HG03159 (cell line): Measurements from ENCODE around the gene KCNT1.
"Not testable (repeated sequence)": the region's sequence is repeated elsewhere in the genome, so short reads cannot be mapped to it uniquely, and the experiment has no call there.

Experiments
- ATAC-seq: cut with Tn5 transposase; IDR thresholded peaks from one replicate; pipeline ENCODE4 v1.9.1; 2021; ENCODE audit warnings: mild to moderate bottlenecking, moderate library complexity; ENCODE audit not compliant: unreplicated experiment

KCNT1 gene

DNA sequence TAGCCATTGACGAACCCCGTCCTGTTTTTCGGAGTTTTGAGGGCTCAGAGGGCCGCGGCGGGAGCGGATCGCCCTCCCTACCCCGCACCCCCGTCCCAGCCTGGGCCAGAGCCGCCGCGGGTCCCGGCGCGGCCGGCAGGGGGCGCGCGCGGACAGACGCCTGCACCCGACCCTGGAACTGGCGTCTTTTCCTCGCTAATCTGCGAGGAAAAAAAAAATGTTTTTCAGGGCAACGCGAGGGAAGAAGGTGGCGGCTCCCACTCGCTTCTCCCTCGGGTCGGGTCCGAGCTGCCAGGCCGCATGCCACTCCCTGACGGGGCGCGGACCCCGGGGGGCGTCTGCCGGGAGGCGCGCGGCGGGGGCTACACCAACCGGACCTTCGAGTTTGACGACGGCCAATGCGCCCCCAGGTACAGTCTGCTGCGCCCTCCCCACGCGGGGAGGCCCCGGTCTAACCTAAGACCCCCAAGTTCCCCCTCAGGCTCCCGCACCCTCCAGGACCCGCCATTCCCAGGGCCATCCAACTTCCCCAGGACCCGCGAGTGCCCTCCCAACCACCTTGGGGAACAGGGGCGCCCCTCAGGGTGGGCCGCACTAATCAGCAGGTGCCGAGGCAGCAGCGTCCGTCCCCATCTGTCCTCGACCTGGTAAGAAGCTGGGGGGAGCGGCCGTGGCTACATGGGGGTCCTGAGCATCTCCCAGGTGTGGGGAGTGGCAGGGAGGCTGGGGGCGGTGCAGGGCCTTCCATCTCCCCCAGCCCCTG, at the start of gene KCNT1:
Gene KCNT1, plus strand, starts transcription at position 227 of the 763 bp plus-strand sequence. Its CDS starts 74 bp downstream, at position 301.
- no peak for ATAC-seq

DNA sequence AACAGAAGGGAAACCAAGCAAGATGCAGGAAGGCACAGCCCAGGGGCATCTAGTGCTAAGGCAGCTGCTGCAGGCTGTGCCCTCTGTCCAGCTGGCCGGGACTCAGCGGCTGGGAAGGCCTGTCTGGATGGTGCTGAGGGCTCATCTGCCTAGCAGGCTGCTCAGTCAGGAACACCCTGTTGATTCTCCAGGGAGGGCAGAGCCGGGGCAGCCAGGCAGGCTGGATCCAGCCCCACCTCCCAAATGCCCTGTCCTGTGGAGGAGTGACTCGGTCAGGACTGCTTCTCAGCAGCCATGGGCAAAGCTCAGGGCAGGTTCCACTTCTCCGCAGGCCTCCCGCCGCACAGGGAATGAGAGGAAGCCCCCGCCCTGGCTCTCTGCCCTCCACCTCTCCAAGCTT, 46.7 kb upstream of the KCNT1 start:
- no peak for ATAC-seq

DNA sequence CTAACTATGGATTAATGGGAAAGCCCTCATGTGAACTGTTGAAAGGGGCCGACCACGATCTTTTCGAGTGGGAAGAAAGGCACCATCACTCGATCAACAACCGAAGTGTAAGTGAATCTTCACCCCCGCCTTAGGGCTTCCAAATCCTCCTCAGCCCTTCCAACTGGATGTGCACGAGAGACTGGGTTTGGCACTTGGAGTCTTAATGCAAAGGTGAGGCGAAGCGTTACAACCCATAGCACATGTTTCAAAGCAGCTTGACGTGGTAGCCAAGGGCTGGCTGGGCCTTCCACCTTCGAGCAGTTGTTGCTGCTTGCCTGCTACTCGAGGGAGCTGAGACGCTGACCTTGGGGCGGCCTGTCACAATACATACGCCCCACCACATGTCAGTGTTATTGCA, 44.6 kb upstream of the KCNT1 start:
- no peak for ATAC-seq

DNA sequence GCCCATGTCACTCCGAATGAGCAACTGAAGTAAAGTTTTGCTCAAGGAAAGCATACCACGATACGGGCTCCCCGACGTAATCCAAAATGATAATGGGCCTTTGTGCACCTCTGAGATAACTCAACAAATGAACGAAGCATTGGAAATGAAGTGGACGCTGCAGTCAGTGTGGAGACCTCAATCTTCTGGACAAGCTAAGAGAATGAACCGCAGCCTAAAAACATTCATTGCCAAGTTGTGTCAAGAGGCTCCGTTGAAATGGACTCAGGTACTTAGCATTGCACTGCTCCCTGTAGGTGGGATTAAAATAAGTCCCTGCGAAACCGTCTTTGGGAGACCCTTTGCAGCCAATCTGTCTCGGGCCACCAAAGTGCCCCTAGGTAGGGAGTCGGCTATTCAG, 42.7 kb upstream of the KCNT1 start:
- no peak for ATAC-seq

DNA sequence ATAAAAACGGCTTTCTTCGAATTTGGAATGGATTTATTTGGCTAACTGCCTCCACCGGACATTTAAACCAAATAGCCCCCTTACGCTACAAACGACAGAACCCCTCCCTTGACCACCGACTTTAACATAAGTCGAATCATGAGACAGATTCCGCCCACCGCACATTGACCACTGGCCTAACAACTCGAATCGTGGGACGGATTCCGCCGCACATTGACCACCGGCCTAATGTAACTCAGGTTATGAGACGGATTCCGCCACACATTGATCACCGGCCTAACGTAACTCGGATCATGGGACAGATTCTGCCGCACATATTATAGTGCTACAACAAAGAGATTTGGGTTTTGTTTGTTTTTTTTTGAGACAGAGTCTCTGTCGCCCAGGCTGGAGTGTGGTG, 41.6 kb upstream of the KCNT1 start:
- no peak for ATAC-seq

DNA sequence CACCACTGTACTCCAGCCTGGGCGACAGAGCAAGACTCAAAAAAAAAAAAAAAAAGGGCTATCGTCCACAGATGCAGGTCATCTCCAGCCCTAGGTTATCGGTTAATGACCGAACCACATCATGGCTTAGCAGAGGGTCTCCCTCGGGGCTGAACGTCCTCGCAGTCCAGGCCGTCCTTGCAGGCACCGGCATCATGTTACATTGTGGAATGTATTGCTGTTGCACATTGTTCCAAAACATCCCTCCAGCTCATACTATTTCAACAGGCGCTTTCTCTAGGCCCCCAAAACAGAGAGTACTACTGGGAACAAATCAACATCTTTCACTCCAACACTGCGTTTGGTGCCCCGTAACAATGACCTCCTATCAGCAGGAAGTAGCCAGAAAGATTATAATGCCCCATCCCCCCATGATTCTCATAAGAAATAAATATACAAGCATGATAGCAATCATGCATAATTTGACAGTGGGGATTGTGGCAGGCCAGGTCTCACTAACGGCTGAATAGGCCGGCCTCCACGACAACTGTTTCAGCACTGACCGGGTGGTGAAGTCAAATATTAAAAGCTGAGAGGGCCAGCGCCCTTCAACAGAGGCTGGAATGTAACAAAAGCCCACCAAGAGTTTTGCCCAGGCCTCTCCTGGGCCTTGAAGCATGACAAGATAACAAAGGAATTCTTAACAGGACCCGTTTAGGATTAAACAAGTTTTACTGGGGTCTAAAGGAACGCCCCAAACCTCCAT, 40.0 kb upstream of the KCNT1 start:
- no peak for ATAC-seq

DNA sequence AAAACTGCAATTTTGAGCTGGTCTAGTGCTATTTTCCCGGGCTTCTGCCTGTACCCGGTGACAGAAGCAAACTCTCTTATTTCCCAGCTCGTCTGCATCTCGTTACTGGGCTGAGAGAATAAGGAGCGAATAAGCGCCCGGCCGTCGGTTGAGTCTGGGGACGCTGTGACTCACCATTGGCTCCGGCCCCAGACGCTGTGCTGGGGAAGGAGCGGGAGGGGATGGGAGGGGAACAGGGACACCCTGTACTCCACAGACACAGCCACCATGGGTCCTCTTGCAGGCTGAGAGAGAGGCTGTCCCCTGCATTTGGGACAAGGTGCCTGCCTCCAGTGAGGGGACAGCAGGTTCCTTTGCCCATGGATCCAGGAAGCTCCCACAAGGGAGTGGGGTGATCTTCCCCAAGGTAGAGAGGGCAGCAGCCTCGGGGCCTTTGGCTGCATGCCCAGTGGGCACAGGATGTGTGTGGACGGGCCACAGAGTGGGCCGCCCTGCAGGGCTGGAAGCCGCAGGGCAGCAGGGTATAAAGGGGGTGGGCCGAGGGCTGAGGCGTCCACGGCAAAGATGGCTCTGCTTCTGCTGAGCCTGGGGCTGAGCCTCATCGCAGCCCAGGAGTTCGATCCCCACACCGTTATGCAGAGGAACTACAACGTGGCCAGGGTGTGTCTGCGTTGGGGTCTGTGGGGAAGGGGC, 39.1 kb upstream of the KCNT1 start, which contains the start of gene LCN9:
Gene LCN9, plus strand, starts transcription at position 552 of the 693 bp plus-strand sequence. Its CDS starts 13 bp downstream, at position 565.
- ATAC-seq, result no peak

DNA sequence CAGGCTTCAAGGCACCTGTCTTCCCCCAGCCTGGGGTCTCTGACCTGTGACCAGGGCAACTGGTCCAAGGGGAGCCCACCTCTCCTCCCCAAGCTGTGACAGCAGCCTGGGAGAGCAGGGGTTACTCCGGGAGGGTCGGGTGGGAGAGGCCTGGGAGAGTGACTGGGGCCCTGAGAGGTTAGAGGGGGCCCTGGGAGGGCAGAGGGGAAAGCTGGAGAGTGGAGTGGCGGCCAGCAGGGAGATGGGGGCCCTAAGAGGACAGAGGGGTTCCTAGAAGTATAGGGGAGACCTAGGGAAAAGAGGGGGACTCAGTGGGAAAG, 38.6 kb upstream of the KCNT1 start:
- ATAC-seq, result no peak

DNA sequence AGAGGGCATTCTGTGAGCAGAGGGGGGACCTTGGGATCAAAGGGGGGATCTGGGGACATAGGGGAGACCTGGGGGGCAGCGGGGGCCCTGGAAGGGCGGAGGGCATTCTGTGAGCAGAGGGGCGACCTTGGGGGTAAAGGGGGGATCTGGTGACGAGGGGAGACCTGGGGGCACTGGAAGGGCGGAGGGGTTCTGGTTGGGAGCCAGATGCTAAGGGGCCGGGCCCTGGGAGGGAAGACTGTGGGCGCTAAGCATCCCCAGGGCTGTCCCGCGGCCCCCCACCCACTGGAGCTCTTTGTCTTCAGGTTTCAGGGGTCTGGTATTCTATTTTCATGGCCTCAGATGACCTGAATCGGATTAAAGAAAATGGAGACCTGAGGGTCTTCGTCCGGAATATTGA, 38.1 kb upstream of the KCNT1 start:
- no peak for ATAC-seq

DNA sequence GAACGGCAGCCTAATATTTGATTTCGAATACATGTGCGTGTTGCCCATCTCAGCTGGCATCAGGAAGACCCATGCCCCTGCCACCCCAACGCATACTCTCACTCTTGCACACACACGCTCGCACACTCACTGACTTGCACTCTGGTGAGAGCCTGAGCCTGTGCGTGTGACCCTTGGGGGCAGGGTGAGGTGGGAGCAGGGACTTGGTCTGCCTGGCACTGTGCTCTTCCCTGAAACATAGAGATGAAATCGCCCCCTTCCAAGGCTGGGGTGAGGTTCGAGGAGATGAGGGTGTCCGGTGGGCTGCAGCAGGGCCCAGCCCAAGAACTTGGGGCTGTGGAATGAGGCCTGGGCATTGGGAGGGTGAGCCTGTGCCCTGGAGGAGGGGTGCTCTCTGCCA, 37.7 kb upstream of the KCNT1 start:
- ATAC-seq, result no peak

DNA sequence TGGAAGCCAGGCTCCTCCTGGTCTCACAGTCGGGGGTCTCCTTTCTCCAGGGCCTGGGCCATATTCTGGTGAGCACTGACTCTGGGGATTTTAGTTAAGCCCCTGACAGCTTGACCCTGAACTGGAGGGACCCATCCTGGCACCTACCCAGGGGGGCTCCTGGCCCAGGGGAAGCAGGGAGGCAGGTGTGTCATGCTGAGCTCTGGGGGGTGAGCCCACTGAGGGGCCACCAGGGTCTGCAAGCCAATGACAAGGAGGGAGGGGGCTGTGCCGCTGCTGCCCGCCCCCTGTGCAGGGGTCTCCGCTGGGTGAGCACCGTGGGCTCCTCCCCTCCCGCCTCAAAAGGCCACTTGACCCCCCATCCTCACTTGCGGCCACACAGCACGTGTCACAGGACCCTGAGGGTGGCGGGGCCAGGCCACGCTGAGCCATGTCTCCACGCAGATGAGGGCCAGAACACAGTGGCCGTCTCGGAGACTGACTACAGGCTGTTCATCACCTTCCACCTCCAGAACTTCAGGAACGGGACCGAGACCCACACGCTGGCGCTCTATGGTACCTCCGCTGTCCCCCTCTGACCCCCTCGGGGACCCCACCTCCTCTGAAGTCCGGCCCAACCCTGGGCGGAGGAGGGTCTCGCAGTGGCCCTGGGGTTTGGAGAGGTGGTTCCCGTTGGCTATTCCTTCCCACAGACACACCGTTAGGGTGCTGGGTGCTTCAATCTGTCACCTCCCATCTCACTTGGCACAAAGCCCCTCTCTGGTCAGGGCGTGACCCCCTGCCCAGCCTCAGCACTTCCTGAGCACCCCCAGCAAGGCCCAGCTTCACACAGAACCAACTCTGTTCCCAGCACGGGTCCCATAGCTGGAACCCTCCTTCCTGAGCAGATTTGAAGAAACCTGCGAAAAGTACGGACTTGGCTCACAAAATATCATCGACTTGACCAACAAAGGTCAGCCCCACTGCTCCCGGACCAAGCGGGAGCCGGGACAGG, 36.9 kb upstream of the KCNT1 start:
- ATAC-seq, result no peak

DNA sequence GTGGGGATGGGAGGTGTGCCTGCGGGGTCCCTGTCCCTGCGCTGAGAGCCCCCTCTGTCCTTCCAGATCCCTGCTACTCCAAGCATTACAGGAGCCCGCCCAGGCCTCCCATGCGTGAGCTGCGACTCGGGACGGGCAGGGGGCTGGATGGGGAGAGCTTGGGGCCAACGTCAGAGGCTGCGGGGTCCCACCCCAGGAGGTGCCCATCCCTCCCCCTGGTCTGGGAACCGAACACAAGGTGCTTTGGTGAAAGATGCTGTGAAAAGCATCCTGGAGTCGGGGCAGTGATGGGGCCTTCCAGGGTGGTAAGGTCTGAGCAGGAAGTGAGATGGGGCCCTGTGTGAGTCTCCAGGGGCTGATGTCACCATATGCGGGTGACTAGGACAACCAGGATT, 36.2 kb upstream of the KCNT1 start:
- no peak for ATAC-seq

DNA sequence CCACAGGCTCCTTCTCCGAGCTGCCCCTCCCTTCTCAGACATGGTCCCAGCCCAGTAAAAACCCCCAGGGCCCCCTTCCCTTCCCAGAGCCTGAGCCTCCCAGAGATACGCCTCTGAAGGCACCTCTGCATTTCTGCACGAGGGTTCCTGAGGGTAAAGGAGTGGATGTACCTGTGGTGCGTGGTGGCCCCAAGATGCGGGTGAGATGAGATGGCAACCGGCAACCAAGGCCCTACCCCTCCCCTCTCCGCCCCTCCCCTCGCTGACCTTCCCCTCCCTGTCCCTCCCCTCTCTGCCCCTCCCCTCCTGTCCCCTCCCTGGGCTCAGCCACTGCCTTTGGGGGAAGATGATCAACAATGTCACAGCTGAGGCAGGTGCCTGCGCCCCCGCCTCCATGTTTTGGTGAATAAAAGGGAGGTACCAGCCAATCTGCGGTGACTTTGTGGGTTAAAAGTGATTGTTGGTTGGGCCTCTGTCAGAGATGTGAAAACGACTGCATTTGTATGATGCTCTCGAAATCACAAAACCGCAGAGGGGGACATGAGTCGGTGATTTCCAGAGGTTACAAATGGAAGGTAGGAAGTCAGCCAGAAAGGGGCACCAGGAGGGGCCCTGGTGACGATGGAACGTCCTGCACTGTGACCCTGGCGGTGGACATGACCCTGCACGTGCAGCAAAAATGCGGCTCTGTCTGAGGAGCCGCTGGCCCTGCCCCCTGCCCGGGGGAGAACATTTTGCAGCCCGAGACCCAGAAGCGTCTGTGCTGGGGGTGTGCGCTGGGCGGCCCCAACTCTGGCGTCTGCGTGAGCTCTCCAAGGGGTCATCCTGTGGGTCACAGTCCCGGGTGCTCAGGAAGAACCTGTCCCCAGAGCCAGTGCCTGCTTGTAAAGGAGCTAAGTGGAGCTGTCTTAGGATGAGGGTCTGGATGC, 35.2 kb upstream of the KCNT1 start:
- ATAC-seq, result no peak

DNA sequence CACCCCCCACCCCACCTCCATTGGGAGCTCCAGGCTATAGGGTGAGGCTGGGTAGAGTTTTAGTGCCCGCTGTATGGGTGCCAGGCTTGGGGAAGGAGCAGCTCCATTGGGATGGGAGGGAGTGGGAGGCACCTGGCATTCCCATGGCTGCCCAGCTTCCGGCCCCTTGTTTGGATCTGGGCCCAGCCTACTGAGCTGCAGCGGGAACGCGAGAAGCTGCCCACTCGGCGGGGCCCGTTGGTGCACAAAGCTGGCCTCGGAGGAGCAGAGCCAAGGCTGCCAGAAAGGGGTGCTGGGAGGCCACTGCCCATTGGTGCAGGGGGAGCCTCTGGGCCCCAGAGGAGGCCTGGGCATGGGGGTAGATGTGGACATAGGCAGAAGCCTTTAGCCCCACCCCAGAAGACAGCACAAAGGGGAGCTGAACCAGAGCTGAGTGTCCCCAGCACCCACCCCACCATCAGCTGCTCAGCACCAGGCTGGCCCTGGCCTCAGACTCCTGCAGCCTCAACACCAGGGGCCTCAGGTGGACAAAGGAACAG, 34.5 kb upstream of the KCNT1 start:
- ATAC-seq, result no peak

DNA sequence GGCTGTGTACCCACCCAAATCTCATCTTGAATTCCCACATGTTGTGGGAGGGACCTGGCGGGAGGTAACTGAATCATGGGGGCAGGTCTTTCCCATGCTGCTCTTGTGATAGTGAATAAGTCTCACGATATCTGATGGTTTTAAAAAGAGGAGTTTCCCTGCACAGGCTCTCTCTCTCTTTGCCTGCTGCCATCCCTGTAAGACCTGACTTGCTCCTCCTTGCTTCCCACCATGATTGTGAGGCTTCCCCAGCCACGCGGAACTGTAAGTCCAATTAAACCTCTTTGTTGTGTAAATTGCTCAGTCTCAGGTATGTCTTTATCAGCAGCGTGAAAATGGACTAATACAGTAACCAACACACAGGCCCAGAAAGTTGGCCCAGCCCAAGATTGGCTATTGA, 33.0 kb upstream of the KCNT1 start:
- not testable (repeated sequence) for ATAC-seq

DNA sequence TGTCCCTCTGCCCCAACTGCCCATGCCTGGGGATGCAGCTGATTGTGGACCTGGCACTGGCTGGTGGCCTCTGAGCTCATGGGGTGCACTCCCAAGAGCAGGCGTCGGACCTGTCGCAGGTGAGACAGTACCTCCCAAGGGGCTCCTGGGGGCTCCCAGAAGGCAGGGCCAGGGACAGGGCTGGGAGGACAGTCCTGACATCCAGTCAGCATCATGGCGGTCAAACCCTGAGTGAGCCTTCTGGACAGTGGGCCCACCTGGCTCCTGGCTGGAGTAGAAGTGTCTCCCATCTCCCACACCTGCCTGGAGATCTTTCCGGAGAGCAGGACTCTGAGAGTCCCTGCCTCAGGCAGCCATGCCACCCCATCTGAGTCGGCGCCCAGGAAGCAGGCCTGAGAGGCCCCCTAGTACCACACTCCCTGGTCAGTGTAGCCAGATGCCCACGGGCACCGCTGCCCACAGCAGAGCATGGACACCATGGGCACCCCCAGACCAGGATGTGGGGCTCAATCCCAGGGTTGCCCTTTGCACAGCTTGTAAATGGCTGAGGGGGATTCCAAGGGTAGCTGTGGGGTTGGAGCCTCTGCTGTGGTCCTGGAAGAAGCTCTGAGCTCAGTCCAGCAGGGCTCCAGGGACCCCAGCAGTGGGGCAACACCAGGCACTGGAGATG, 32.2 kb upstream of the KCNT1 start:
- no peak for ATAC-seq

DNA sequence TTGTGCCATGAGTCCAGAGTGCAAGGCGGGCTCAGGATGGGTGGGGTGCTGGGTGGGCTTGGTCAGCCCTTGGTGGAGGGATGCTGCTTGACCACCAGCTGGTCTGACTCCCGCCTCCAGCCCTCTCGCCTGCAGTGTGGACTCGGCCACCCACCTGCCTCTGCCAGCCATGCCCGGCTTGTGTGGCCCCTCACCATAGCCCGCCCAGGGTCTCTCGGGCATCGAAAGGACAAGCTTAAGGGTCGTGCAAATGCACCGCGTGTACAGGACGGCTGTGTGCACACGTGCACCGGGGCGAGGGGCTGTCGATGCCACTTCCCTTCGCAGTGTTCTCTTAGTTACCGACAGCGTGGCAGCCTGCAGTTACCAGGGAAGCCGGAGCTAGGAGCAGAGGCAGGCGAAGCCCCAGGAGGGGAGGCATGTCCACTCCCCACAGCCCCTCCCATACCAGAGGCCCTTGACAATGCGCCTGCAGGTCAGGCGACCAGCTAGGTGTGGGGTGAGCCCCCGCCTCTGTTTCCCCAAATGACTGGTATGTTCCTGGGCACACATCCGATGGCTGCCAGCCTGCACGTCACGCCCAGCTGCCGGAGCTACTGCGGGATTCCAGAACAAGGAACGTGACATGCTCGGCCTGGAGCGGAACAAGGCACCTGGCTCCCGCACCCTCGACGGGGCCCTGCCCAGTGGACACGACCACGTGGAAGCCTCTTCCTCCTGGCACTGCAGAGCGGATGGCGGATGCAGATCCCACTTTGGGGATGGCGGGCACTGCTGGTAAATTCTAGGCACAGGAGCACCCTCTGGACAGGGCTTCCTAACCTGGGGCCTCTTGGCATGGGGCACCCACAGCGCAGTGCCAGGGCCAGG, 31.0 kb upstream of the KCNT1 start:
- ATAC-seq, result no peak

DNA sequence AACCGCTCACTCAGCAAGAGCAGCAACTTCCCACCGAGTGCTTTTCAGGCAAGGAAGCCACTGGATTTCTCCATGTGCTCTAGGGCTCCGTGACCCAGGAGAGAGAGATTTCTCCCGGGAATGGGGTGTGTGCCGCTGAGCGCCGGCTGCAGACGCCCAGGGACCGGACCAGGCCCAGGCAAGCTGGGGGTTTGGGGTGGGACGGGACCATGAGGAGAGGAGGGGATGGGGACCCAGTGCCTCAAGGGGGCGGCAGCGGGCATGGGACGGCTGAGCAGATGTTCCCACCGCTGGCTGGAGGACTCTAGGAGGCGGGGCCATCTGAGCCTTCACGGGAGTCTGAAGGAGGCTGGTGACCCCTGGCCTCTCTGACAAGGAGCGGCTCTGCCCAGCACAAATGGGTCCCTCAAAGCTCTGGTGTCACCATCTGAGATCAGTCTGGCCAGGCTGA, 30.4 kb upstream of the KCNT1 start:
- ATAC-seq, result no peak
